ENCODE measurements around the gene ZNF324B.
"Not testable (repeated sequence)": the region's sequence is repeated elsewhere in the genome, so short reads cannot be mapped to it uniquely, and the experiment has no call there.

The ZNF324B gene

DNA sequence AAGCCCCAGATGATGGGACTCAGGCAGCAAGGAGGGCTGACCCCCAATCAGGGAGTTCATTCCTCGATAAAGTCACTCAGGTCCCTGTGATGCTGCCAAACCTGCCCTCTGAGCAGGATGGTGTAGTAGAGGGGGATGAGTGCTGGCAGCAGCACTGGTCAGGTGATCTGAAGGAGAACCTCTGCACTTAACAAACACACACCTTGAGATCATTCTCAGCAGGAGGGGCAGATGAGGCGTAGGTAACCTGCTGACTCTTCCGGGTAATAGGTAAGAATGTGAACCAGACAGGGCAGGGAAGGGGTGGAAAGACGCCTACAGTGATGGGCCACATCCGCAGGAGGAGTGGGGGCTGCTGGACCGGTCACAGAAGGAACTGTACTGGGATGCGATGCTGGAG is 27.9 kb downstream of the ZNF324B start:
- no peak for DNase-seq (ENCODE audit: low spot score)
- TF ChIP-seq, protein P1, sequence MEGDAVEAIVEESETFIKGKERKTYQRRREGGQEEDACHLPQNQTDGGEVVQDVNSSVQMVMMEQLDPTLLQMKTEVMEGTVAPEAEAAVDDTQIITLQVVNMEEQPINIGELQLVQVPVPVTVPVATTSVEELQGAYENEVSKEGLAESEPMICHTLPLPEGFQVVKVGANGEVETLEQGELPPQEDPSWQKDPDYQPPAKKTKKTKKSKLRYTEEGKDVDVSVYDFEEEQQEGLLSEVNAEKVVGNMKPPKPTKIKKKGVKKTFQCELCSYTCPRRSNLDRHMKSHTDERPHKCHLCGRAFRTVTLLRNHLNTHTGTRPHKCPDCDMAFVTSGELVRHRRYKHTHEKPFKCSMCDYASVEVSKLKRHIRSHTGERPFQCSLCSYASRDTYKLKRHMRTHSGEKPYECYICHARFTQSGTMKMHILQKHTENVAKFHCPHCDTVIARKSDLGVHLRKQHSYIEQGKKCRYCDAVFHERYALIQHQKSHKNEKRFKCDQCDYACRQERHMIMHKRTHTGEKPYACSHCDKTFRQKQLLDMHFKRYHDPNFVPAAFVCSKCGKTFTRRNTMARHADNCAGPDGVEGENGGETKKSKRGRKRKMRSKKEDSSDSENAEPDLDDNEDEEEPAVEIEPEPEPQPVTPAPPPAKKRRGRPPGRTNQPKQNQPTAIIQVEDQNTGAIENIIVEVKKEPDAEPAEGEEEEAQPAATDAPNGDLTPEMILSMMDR (IDR thresholded peaks at IDR 0.05; ENCODE audit: extremely low read depth, missing control alignments): no peak

DNA sequence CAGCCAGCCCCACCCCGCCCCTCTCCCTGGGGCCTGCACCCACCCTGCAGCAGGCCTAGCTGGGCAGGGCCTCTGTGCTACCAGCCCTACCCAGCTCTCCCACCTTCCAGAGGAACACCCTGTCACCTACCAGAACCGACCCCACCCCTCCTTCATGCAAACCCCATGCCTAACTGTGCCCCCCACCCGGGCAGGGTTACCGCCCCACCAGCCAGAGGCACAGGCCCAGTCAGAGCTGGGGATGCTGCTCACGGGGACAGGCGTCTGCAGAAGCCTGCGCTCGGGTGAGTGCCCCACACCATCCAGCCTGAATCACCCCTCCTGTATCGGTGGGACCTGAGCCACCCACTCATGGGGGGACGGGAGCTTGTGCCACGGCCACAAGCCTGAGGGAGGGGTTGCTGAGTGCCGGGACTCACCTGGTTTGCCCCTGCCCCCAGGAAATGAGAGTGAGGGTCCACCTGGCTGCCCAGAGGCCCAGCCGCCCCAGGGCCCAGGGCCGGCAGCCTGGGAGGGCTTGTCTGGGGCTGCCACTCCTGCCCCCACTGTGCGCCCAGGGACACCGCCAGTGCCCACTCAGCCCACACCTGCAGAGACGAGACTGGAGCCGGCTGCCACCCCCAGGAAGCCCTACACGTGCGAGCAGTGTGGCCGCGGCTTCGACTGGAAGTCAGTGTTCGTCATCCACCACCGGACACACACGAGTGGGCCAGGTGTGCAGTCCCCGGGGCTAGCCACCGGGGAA is 28.5 kb downstream of the ZNF324B start:
- DNase-seq (ENCODE audit: low spot score): no peak
- TF ChIP-seq, protein P1 (IDR thresholded peaks at IDR 0.05; ENCODE audit: extremely low read depth, missing control alignments): no peak

DNA sequence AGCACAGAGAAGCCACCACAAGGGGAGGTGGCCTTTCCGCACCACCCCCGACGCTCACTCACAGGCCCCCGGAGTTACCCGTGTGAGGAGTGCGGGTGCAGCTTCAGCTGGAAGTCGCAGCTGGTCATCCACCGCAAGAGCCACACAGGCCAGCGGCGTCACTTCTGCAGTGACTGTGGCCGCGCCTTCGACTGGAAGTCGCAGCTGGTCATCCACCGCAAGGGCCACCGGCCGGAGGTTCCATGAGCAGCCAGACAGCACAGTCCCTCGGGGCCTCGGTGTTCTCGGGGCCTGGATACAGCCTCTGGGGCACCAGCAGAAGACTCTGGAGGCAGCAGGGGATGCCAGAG is 29.0 kb downstream of the ZNF324B start:
- DNase-seq (ENCODE audit: low spot score): no peak

DNA sequence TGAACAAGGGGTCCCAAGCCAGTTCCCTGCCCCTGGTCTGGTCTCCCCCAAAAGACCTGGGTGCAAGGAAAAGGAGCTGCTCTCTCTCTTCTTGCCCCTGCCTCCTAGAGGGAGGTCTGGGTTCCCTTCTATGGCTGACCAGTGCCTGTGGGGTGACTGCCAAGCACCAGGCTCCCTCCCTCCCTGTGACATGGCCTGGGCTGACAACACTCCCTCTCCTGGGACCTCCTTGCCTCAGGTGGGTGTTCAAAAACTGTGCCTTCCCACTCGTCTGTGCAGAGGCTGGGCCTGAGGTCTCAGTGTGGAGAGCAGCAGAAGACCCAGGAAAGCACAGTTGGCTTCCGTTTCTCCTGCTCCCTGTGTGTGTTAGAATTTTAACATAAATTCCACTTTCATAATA is 29.4 kb downstream of the ZNF324B start:
- DNase-seq (ENCODE audit: low spot score): no peak
- TF ChIP-seq, protein P1 (IDR thresholded peaks at IDR 0.05; ENCODE audit: extremely low read depth, missing control alignments): no peak

More for the DNA sequence above, 29.0 kb downstream of the ZNF324B start:
- TF ChIP-seq, protein P1 (IDR thresholded peaks at IDR 0.05; ENCODE audit: extremely low read depth, missing control alignments): no peak

DNA sequence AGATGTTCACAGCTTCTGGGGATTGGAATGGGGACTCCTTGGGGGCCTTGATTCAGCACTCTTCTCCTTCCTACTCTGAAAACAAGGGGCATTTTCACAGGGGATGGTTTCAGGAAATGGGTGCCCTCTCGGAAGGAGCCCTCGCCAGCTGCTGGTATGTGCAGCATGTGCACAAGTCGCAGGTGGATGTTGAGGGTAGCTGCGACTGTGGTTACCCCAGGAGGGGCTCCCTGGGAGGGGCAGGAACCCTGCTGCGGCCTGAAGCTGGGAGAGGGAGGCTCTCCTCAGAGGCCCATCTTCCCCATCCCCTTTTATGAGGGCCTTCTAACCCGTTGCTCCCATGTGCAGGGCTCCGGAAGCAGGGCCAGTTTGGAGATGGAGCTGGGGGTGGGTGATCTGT is 30.9 kb downstream of the ZNF324B start:
- TF ChIP-seq, protein P1 (IDR thresholded peaks at IDR 0.05; ENCODE audit: extremely low read depth, missing control alignments): no peak
- no peak for DNase-seq (ENCODE audit: low spot score)

DNA sequence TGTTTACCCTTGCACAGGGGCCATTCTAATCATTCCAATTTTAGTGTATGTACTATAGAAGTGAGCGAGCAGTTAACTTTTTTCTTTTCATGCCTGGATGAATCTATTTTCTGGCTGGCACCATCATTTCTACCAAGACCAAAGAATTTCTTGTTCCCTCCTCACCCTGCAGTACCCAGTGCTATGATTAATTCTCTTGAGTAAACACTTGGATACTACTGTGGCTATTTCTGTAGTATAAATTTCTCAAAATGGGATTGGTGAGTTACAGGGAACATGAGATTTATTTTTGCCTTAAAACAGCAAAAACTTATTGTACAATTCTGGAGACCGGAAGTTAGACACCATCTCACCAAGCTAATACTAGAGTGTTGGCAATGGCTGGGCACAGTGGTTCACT is 32.4 kb downstream of the ZNF324B start:
- DNase-seq (ENCODE audit: low spot score): no peak
- TF ChIP-seq, protein P1 (IDR thresholded peaks at IDR 0.05; ENCODE audit: extremely low read depth, missing control alignments): no peak

DNA sequence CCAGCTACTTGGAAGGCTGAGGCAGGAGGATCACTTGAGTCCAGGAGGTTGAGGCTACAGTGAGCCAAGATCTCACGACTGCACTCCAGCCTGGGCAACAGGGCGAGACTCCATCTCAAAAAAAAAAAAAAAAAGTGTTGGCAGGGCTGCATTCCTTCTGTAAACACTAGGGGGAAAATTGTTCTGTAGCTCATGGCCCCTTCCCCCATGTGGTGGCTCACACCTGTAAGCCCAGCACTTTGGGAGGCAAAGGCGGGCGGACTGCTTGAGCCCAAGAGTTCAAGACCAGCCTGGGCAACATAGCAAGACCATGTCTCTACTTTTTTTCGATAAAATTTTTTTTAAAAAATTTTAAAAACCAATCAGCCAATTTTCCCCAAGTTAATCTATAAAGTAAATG is 32.9 kb downstream of the ZNF324B start:
- DNase-seq (ENCODE audit: low spot score): not testable (repeated sequence)

DNA sequence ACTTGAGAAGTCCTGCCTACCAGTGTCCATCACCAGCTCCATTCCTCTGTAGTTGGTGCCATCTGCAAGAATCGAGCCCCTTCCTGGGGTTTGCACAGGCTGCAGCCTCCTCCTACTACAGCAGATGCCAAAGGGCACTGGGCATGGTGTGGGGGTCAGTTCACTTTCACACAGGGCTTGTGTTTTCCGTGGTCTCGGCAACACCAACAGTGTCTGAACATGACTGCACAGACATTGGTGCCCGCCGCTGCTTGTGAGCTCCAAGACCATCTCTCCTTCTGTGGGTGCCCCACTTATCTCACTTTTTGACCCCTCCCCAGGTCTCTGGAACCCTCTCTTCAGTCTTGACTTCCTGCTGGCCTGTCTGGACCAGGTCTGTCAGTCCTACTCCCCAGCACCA is 40.0 kb downstream of the ZNF324B start:
- TF ChIP-seq, protein P1 (IDR thresholded peaks at IDR 0.05; ENCODE audit: extremely low read depth, missing control alignments): no peak
- DNase-seq (ENCODE audit: low spot score): no peak

Measured in GM20000 (cell line).